ENCODE data around the gene COA1. TPM values are rescaled to one million over a fixed set of nuclear protein-coding genes. Genes with fewer than 3 reads are reported as not detected.

Gene COA1
- total RNA-seq, 6 donors from 2014 or later: 37.5 to 65.9 (median 44.9) TPM

- no peak for ATAC-seq (ENCODE audit: low FRiP score in 2 of 2)
- no peaks in the 10 kb centered on the region for H3K36me3 ChIP-seq
- no peak for DNase-seq
- no peaks in the 10 kb centered on the region for H3K27me3 ChIP-seq
- no peaks in the 10 kb centered on the region for H3K9me3 ChIP-seq
- TF ChIP-seq POLR2AphosphoS5 (IDR thresholded peaks at IDR 0.05) (no peak), CTCF (IDR thresholded peaks at IDR 0.05) (no peak), EP300 (IDR thresholded peaks at IDR 0.05) (no peak), POLR2A (IDR thresholded peaks at IDR 0.05) (no peak)
- no peak overlapping the region for H3K4me3 ChIP-seq
- no peak overlapping the region for H3K27ac ChIP-seq
- WGBS, 2 donors: 85 to 89% methylated on average over 4 of the region's 4 CpGs
- peaks cover 21 to 29% (median 25%) of the 10 kb centered on the region in 4 donors for H3K4me1 ChIP-seq
Observed at GRCh38 chr7:43653891-43654504, 75.3 kb downstream of the COA1 start.

GRCh38 chr7:43653466-43653865, 75.9 kb downstream of the COA1 start:
- Histone ChIP-seq H3K4me3 (no peak overlapping the region), H3K36me3 (no peaks in the 10 kb centered on the region), H3K27ac (no peak overlapping the region), H3K27me3 (no peaks in the 10 kb centered on the region), H3K9me3 (no peaks in the 10 kb centered on the region), H3K4me1 (peaks cover 21 to 34% (median 27%) of the 10 kb centered on the region in 4 donors)
- ATAC-seq (ENCODE audit: low FRiP score in 2 of 2): no peak
- TF ChIP-seq CTCF (IDR thresholded peaks at IDR 0.05): no peak
- TF ChIP-seq POLR2A (IDR thresholded peaks at IDR 0.05): no peak
- no peak for TF ChIP-seq POLR2AphosphoS5 (IDR thresholded peaks at IDR 0.05)
- TF ChIP-seq EP300 (IDR thresholded peaks at IDR 0.05): no peak
- 88 to 92% methylated on average over 4 of the region's 4 CpGs for WGBS, 2 donors
- DNase-seq: no peak

GRCh38 chr7:43652364-43652763, 77.0 kb downstream of the COA1 start:
- H3K4me3 ChIP-seq: no peak overlapping the region
- H3K27ac ChIP-seq: peak overlapping the region in 3 of 4 donors; percentile 67 to 94 (median 88)
- H3K4me1 ChIP-seq: peaks cover 32 to 44% (median 38%) of the 10 kb centered on the region in 4 donors
- no peaks in the 10 kb centered on the region for H3K27me3 ChIP-seq
- H3K36me3 ChIP-seq: no peaks in the 10 kb centered on the region
- DNase-seq (no peak), ATAC-seq (ENCODE audit: low FRiP score in 2 of 2) (no peak)
- H3K9me3 ChIP-seq: no peaks in the 10 kb centered on the region
- TF ChIP-seq POLR2A (IDR thresholded peaks at IDR 0.05): no peak
- TF ChIP-seq POLR2AphosphoS5 (IDR thresholded peaks at IDR 0.05): no peak
- no peak for TF ChIP-seq CTCF (IDR thresholded peaks at IDR 0.05)
- TF ChIP-seq EP300 (IDR thresholded peaks at IDR 0.05): no peak

GRCh38 chr7:43650457-43651052, 78.8 kb downstream of the COA1 start:
- no peak for ATAC-seq (ENCODE audit: low FRiP score in 2 of 2)
- Histone ChIP-seq H3K27me3 (no peaks in the 10 kb centered on the region), H3K4me1 (peaks cover 47 to 62% (median 54%) of the 10 kb centered on the region in 4 donors)

More at GRCh38 chr7:43650457-43651052, 78.8 kb downstream of the COA1 start:
- Histone ChIP-seq H3K4me3 (no peak overlapping the region), H3K9me3 (no peaks in the 10 kb centered on the region), H3K36me3 (no peaks in the 10 kb centered on the region), H3K27ac (peak overlapping the region; percentile 65 to 94 (median 78))
- TF ChIP-seq POLR2AphosphoS5 (IDR thresholded peaks at IDR 0.05) (no peak), EP300 (IDR thresholded peaks at IDR 0.05) (no peak), POLR2A (IDR thresholded peaks at IDR 0.05) (no peak), CTCF (IDR thresholded peaks at IDR 0.05) (no peak)
- DNase-seq: no peak
- WGBS, 2 donors: 52 to 61% methylated on average over 9 of the region's 9 CpGs

All from upper lobe of left lung (tissue), 6 donors.